Thoracic aorta (tissue), 2 donors: ENCODE data around the gene SSR4. TPM values are rescaled to one million over a fixed set of nuclear protein-coding genes. Genes with fewer than 3 reads are reported as not detected.

Experiments
- ATAC-seq: fragments of 150-250 bp; one replicate; pipeline ENCODE4 v1.8.0; 2017; ENCODE audit warnings: low read depth; ENCODE audit not compliant: insufficient number of reproducible peaks, low FRiP score
- DNase-seq: peaks from one replicate; pipeline ENCODE4 v3.0.0-alpha.2; 2020; ENCODE audit warnings: low spot score
- H3K27ac ChIP-seq, 2 donors: fragments of 200-600 bp; sonication (generic); 1 replicate in 1 of 2; 2 replicates in 1 of 2; pipeline ENCODE4 v1.5.1; 2016; ENCODE audit warnings: mild to moderate bottlenecking in 2 of 2, moderate library complexity in 2 of 2
- H3K27me3 ChIP-seq: fragments of 200-600 bp; sonication (generic); replicated peaks from 2 replicates; pipeline ENCODE4 v1.6.0; 2016; ENCODE audit warnings: mild to moderate bottlenecking; ENCODE audit not compliant: insufficient read depth
- H3K36me3 ChIP-seq: fragments of 200-600 bp; sonication (generic); one replicate; pipeline ENCODE4 v1.5.1; 2016
- H3K4me1 ChIP-seq, 2 donors: fragments of 200-600 bp; sonication (generic); 1 replicate in 1 of 2; 2 replicates in 1 of 2; pipeline versions ENCODE4 v1.5.1 to v1.6.0; 2016; ENCODE audit warnings: low read depth in 2 of 2, mild to moderate bottlenecking in 1 of 2; ENCODE audit not compliant: control insufficient read depth in 1 of 2
- H3K4me3 ChIP-seq: fragments of 200-600 bp; sonication (generic); 2 replicates; pipeline ENCODE4 v1.5.1; 2016; ENCODE audit warnings: mild to moderate bottlenecking
- H3K9me3 ChIP-seq: fragments of 200-600 bp; sonication (generic); 2 replicates; pipeline ENCODE4 v1.5.1; 2016
- total RNA-seq, 2 donors: library from RNA; depleted of rRNA; stranded (reverse); fragments of >200 nt; gene quantifications; one replicate each; pipeline versions ENCODE4 v1.1.0 to v1.2.3, GENCODE V29; 2016
- TF ChIP-seq, protein P1 (sequence below): fragments of 200-600 bp; sonication (generic); IDR thresholded peaks from one replicate; pipeline ENCODE4 v1.5.1; 2019; ENCODE audit warnings: antibody characterized with exemption

SSR4 gene
- total RNA-seq, 2 donors from 2014 or later, result 103 to 299 TPM

DNA sequence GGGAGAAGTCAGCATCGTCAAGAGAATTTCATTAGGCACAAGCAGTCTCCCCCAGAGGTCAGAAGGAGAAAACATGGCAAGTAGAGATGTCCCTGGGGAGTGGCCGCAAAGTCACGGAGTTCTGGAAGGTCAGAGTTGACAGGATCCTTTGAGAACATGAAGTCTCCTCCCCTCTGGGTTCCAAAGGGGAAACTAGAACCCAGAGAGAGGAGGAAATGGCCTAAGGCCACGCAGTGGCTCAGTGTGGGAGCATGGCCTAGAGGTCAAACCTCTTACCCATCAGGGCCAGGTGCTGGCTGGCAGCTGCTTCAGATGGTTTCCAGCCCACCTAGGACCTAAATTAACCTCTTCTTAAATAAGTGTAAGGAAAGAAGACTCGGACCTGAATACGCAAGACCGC is 1.2 kb upstream of the SSR4 start:
- no peaks in the 10 kb centered on the region for H3K9me3 ChIP-seq
- TF ChIP-seq, protein P1, sequence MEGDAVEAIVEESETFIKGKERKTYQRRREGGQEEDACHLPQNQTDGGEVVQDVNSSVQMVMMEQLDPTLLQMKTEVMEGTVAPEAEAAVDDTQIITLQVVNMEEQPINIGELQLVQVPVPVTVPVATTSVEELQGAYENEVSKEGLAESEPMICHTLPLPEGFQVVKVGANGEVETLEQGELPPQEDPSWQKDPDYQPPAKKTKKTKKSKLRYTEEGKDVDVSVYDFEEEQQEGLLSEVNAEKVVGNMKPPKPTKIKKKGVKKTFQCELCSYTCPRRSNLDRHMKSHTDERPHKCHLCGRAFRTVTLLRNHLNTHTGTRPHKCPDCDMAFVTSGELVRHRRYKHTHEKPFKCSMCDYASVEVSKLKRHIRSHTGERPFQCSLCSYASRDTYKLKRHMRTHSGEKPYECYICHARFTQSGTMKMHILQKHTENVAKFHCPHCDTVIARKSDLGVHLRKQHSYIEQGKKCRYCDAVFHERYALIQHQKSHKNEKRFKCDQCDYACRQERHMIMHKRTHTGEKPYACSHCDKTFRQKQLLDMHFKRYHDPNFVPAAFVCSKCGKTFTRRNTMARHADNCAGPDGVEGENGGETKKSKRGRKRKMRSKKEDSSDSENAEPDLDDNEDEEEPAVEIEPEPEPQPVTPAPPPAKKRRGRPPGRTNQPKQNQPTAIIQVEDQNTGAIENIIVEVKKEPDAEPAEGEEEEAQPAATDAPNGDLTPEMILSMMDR, result no peak
- peak overlapping the region; percentile 85 for H3K4me3 ChIP-seq
- peak overlapping the region; percentile 90 to 91 for H3K27ac ChIP-seq
- DNase-seq (no peak), ATAC-seq (no peak)
- peaks cover 8% of the 10 kb centered on the region for H3K36me3 ChIP-seq
- no peaks in the 10 kb centered on the region for H3K27me3 ChIP-seq
- peaks cover 8 to 35% of the 10 kb centered on the region in 2 donors for H3K4me1 ChIP-seq

DNA sequence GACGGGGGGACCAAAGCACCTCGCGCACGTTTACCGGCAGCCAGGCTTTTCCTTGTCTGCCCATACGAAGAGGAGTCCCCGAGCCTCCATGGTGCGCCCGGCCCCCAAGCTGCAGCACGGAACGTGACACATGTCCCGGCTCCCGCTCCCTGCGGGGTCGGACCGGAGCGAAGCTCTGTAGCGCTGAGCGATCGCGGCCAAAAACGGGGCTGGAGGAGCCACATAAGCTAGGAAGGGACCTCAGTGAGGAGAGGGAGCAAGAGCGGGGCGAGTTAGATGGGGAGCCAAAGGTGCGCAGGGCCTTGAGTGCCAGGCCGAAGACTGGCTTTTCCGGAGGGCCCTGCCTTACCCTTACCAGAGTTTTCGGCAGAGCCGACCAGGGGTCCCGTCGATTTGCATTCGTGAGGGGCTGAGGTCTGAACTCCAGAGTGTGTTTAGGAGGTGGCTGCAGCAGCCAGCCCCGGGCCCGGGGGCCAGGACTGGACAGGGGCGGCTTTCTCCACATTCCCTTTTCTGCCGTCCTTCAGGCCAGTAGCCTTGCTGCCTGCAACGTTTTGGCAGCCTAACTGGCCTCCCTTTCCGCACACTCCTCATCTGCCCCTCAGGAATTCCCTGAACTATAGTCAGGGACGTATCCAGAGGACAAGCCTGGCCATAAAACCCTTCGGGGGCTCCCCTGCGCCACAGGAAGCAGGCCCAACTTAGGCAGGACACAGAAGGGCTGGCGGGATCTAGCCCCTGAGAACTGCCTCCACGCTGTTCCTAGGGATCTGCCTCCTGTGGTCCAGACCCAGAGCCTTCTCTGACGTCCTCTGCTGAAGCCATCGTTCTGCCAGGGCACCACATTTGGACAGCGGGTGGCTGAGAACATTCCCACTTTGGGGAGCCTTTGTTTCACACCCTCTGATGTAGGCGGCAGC is 689 bp downstream of the SSR4 start:
- Histone ChIP-seq H3K27me3 (no peaks in the 10 kb centered on the region), H3K36me3 (peaks cover 5% of the 10 kb centered on the region), H3K4me1 (peaks cover 8 to 35% of the 10 kb centered on the region in 2 donors), H3K27ac (peak overlapping the region; percentile 81 to 91), H3K4me3 (peak overlapping the region; percentile 85), H3K9me3 (no peaks in the 10 kb centered on the region)
- TF ChIP-seq, protein P1, result no peak
- ATAC-seq, result no peak
- no peak for DNase-seq

DNA sequence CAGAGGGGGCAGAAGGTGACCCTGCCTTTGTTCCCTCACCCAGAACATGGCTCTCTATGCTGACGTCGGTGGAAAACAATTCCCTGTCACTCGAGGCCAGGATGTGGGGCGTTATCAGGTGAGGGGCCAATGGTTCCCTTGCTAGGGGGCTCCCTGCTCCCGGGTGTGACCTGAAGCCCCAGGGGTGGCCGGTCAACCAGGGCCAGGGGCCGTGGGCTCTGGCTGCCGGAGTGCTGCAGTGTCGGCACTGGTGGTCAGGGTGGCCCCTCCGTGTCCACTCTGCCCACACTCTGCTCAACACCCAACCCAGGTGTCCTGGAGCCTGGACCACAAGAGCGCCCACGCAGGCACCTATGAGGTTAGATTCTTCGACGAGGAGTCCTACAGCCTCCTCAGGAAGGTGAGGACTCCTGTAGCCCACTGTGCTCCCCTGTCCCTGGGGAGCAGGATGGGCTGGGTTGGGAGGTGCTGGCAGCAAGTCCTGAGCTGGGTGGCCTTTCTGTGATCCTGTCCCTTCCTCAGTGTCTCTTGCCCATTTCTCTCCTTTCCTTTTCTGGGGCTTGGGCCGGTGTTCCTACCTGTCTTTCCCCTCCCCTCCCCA is 3.0 kb downstream of the SSR4 start:
- no peaks in the 10 kb centered on the region for H3K9me3 ChIP-seq

DNA sequence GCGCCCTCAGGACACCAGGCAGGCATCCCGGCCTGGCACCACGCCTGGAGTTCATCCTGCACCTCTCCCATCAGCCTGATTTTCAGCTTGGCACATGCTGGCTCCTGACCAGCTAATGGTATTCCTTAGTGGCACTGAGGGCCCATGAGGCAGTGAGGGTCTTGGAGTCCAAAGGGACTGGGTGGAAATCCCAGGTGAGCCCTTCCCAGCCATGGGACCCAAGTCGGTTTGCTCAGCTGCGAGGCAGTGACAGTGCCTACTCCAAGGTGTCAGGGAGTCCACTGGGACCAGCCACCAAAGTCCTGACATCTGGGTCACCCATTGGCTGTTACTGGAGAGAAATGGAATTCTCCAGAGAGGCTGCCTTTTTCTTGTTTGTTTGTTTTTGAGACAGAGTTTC is 4.9 kb downstream of the SSR4 start:
- Histone ChIP-seq H3K27me3 (no peaks in the 10 kb centered on the region), H3K9me3 (no peaks in the 10 kb centered on the region), H3K4me3 (no peak overlapping the region), H3K36me3 (peaks cover 5% of the 10 kb centered on the region), H3K4me1 (peaks cover 4 to 20% of the 10 kb centered on the region in 2 donors), H3K27ac (peak overlapping the region in 1 of 2 donors; percentile 64)
- DNase-seq, result no peak
- no peak for ATAC-seq
- TF ChIP-seq, protein P1, result no peak

More for the DNA sequence above, 3.0 kb downstream of the SSR4 start:
- ATAC-seq (no peak), DNase-seq (no peak)
- peaks cover 5% of the 10 kb centered on the region for H3K36me3 ChIP-seq
- H3K4me3 ChIP-seq, result no peak overlapping the region
- no peak overlapping the region for H3K27ac ChIP-seq
- peaks cover 8 to 30% of the 10 kb centered on the region in 2 donors for H3K4me1 ChIP-seq
- TF ChIP-seq, protein P1, result no peak
- no peaks in the 10 kb centered on the region for H3K27me3 ChIP-seq

DNA sequence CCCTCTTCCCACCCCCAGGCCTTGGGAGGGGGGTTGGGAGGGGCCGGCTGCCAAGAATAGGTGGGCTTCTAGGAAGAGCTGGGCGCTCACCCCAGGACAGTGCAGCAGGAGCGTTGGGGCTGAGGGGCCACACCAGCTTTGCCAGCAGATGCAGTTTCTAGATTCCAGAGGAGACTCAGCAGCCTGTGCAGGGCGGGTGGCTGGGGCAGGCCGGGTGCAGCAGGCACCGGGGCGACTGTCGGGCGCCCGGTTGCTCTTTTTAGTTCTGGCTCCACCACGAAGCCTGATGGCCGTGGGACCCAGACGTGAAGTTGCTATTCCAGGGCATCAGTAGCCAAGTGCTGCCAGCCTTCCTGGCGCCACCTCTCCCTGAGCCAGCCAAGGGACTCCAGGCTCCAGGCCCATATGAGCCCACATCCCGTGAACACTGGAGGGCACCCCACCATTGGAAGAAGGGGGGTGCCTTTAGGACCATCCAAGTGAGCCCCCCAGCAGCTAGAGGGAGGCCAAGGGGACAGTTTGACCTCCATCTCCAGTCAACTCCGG is 5.8 kb downstream of the SSR4 start:
- no peaks in the 10 kb centered on the region for H3K27me3 ChIP-seq
- TF ChIP-seq, protein P1, result no peak
- no peak overlapping the region for H3K4me3 ChIP-seq
- no peak for ATAC-seq
- peaks cover 4 to 19% of the 10 kb centered on the region in 2 donors for H3K4me1 ChIP-seq
- peak overlapping the region; percentile 43 to 64 for H3K27ac ChIP-seq
- no peaks in the 10 kb centered on the region for H3K9me3 ChIP-seq
- DNase-seq, result no peak
- peaks cover 5% of the 10 kb centered on the region for H3K36me3 ChIP-seq
